Measurements from ENCODE around the gene G2E3. TPM values are rescaled to one million over a fixed set of nuclear protein-coding genes. Genes with fewer than 3 reads are reported as not detected.

G2E3 gene
- total and polyA plus RNA-seq, 2 of the 13 experiments (the other 11 are each of a cell fraction or from before 2014, with no cell fraction given), result 22.8 to 63.0 TPM

GRCh38 chr14:30651937-30652336 is 93.0 kb downstream of the G2E3 start:
- in situ Hi-C loops (cut with HindIII; ENCODE audit: extremely low pct_ligation_motif_present, low pct_unique_long_range_greater_than_20kb), result no loop called here
- CTCF ChIA-PET (ENCODE audit: low intra/inter-chr PET ratio, low total read pairs), result no interaction called here

More at GRCh38 chr14:30651937-30652336, 93.0 kb downstream of the G2E3 start:
- DNase-seq (ENCODE audit: low spot score) (no peak), ATAC-seq (no peak), FAIRE-seq (no peak)
- Histone ChIP-seq H3K4me3 (replicated peaks in 1 of 3; ENCODE audit: insufficient read depth in 1 of 3, low read depth in 2 of 3, low read length in 3 of 3) (no peak overlapping the region), H3K4me2 (ENCODE audit: low read depth, low read length) (no peak overlapping the region), H3K27me3 (ENCODE audit: control insufficient read depth in 1 of 2, insufficient read depth in 2 of 2, low read length in 2 of 2) (no peaks in the 10 kb centered on the region), H3K27ac (ENCODE audit: extremely low read length, insufficient read depth, low read length) (no peak overlapping the region), H2AFZ (ENCODE audit: low read length) (no peak overlapping the region), H3K9ac (ENCODE audit: insufficient read depth, low read depth, low read length) (no peak overlapping the region), H3K36me3 (replicated peaks in 1 of 2; ENCODE audit: control insufficient read depth in 1 of 2, insufficient read depth in 2 of 2, low read length in 2 of 2) (peaks cover 36 to 92% of the 10 kb centered on the region in 2 experiments), H3K4me1 (ENCODE audit: insufficient read depth, low read length) (peaks cover 8% of the 10 kb centered on the region; the same call in 1 of the 2 replicates), H3K79me2 (ENCODE audit: insufficient read depth, low read length) (peaks cover 2% of the 10 kb centered on the region), H3K9me3 (ENCODE audit: low read length) (no peaks in the 10 kb centered on the region), H4K20me1 (ENCODE audit: insufficient read depth, low read length) (peaks cover 9% of the 10 kb centered on the region)
- WGBS (ENCODE audit: low lambda C conversion rate), result 95% methylated on average over 6 of the region's 6 CpGs
- TF ChIP-seq GATAD2A (CRISPR knock-in tag; IDR thresholded peaks at IDR 0.05) (0 out of 2 replicates have a peak, but pooled peaks have one; percentile 12), SMAD9 (CRISPR knock-in tag; IDR thresholded peaks at IDR 0.05) (no peak), ZNF788 (CRISPR knock-in tag; IDR thresholded peaks at IDR 0.05; ENCODE audit: borderline replicate concordance) (no peak), REPIN1 (CRISPR knock-in tag; IDR thresholded peaks at IDR 0.05; ENCODE audit: borderline replicate concordance, low read depth) (no peak), JDP2 (CRISPR knock-in tag; IDR thresholded peaks at IDR 0.05; ENCODE audit: borderline replicate concordance) (no peak), ZSCAN25 (CRISPR knock-in tag; IDR thresholded peaks at IDR 0.05) (no peak), CEBPG (CRISPR knock-in tag; IDR thresholded peaks at IDR 0.05) (peak; percentile 57; the same call in 1 of the 2 replicates), RBM22 (optimal IDR thresholded peaks at IDR 0.05; ENCODE audit: low read length) (peak; percentile 89), CEBPB (IDR thresholded peaks at IDR 0.05; ENCODE audit: borderline replicate concordance, low read depth, low read length) (peak; percentile 65), TRIM24 (CRISPR knock-in tag; IDR thresholded peaks at IDR 0.05) (no peak), ZNF652 (CRISPR knock-in tag; IDR thresholded peaks at IDR 0.05; ENCODE audit: borderline replicate concordance, low read depth) (peak; percentile 91), ARID2 (CRISPR knock-in tag; IDR thresholded peaks at IDR 0.05; ENCODE audit: borderline replicate concordance) (no peak)
- TF ChIP-seq, protein P1, sequence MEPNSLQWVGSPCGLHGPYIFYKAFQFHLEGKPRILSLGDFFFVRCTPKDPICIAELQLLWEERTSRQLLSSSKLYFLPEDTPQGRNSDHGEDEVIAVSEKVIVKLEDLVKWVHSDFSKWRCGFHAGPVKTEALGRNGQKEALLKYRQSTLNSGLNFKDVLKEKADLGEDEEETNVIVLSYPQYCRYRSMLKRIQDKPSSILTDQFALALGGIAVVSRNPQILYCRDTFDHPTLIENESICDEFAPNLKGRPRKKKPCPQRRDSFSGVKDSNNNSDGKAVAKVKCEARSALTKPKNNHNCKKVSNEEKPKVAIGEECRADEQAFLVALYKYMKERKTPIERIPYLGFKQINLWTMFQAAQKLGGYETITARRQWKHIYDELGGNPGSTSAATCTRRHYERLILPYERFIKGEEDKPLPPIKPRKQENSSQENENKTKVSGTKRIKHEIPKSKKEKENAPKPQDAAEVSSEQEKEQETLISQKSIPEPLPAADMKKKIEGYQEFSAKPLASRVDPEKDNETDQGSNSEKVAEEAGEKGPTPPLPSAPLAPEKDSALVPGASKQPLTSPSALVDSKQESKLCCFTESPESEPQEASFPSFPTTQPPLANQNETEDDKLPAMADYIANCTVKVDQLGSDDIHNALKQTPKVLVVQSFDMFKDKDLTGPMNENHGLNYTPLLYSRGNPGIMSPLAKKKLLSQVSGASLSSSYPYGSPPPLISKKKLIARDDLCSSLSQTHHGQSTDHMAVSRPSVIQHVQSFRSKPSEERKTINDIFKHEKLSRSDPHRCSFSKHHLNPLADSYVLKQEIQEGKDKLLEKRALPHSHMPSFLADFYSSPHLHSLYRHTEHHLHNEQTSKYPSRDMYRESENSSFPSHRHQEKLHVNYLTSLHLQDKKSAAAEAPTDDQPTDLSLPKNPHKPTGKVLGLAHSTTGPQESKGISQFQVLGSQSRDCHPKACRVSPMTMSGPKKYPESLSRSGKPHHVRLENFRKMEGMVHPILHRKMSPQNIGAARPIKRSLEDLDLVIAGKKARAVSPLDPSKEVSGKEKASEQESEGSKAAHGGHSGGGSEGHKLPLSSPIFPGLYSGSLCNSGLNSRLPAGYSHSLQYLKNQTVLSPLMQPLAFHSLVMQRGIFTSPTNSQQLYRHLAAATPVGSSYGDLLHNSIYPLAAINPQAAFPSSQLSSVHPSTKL (CRISPR knock-in tag; IDR thresholded peaks at IDR 0.05), result 0 out of 2 replicates have a peak, but pooled peaks have one; percentile 8
- TF ChIP-seq, protein P2, sequence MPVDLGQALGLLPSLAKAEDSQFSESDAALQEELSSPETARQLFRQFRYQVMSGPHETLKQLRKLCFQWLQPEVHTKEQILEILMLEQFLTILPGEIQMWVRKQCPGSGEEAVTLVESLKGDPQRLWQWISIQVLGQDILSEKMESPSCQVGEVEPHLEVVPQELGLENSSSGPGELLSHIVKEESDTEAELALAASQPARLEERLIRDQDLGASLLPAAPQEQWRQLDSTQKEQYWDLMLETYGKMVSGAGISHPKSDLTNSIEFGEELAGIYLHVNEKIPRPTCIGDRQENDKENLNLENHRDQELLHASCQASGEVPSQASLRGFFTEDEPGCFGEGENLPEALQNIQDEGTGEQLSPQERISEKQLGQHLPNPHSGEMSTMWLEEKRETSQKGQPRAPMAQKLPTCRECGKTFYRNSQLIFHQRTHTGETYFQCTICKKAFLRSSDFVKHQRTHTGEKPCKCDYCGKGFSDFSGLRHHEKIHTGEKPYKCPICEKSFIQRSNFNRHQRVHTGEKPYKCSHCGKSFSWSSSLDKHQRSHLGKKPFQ (CRISPR knock-in tag; IDR thresholded peaks at IDR 0.05; ENCODE audit: insufficient replicate concordance), result peak; percentile 24
- no TSS peak for BruUV-seq (replicated peaks)
- POLR2A ChIA-PET, result no interaction called here
- intact Hi-C loops (cut with micrococcal nuclease; ENCODE audit: unreplicated experiment), result no loop called here
